ENCODE measurements around the gene TANGO6.
"Not testable (repeated sequence)": the region's sequence is repeated elsewhere in the genome, so short reads cannot be mapped to it uniquely, and the experiment has no call there.

TANGO6 gene

DNA sequence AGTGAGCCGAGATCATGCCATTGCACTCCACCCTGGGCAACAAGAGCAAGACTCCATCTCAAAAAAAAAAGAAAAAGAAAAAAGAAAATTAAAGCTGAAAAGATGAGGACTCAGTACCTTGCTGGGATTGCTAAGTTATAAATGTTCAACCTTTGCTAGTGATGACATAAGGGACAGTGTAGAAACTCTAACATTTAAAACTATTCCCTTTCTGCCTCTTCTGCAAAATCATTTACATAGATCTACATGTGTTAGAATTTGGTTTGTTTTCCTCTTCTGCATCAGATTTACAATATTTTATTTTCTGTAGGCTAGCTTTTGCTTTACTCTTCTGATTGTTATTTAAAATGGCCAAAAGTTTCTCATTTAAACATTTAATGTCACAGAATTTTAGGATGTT, 212.6 kb downstream of the TANGO6 start:
- no peak for DNase-seq (ENCODE audit: low read depth, low spot score)

DNA sequence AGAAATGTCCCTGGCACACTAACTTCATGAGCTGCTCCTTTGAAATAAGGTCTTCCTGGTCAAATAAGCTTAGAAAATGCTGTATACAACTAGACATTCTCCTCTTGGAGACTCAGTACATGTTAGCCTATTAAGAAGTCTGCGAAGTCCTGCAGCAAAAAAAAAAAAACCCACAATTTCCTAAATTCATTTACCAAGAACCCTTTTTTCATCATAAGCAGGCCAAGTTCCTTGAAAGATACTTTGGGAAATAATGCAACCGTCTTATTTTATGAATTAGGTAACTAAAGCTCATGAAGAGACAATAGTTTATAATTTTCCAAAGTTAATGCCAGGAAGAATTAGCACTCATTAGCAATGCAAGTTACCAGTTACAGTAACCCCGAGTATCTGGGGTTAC, 213.1 kb downstream of the TANGO6 start:
- no peak for DNase-seq (ENCODE audit: low read depth, low spot score)

DNA sequence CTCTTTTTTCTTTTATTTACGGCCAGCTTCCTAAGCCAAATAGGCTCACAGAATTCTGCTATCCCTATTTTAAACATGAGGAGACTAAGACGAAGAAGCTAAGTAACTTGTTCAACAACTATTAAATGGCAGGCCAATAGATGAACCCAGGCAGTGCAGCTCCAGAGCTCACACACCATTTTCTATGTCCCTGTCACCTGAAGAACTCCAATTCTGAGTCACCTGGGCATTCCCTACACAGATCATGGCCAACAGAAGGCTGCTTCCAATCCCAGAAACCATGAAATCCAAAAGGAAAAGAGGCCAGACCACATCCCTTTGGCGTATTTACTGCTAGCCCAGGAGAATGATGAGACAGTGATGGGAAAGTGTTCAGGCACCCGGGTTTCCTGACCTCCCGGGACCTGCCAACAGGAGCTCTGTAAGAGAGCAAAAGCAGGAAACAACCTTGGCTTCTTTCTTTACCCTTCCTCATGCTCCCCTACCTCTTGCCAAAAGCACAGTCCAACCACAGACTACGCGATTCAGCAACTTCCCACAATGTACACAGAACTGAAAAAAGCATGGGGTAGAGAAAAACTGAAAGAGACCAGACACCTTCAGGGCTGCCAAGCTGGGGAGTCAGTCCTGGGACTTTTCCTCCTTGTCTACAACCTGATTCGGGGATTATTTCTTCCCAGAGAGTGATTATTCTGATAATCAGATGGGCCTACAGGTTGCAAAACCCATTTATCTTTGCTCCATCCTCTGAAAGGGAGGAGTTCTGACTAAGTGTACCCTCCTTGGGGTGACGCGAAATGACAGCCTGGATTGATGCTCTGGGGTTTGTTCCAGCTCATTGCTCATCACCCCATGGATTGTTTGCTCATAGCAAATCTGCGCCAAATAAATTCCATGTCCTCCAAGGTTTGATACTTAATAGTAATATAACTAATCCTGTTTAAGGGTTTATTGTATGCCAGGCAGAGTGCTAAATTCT, 214.4 kb downstream of the TANGO6 start:
- DNase-seq (ENCODE audit: low read depth, low spot score), result no peak

DNA sequence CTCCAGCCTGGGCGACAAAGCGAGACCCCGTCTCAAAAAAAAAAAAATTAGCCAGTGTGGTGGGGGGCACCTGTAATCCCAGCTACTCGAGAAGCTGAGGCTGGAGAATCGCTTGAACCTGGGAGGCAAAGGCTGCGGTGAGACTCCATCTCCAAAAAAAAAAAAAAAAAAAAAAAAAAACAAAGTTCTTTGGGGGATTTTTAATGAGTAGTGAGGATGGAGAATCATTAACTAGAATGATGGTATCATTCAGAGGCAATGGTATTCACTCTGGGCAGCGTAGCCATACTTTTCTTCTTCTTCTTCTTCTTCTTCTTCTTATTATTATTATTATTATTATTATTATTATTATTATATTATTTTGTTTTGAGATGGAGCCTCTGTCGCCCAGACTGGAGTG, 220.2 kb downstream of the TANGO6 start:
- DNase-seq (ENCODE audit: low read depth, low spot score), result not testable (repeated sequence)

DNA sequence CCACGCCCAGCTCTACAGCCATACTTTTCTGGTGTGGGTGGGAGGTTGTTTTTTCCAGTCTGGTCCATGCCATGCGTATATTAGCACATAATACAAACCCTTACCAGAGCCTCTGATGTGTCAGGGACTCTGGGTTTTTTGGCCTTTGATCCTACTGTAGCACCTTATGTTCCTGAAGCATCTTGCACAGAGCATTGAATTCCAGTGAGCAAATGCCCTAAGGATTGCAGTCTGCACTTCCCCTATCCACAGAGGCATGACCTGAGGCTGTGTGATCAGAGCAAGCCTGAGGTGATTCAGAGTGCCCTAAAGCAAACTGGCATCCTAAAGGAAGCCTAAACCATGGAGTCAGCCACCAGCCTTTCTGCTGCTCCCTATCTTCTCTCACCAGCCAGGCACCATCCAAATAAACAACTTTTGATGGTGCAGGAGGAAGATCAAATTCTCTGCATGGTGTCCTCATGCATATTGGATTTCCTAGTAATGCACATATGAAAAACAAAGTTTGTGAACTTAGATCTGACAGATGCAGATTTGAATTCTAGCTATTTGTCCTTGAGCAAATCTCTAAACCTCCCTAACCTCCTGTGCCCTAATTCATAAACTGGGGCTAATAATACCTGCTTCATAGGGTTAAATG, 220.9 kb downstream of the TANGO6 start:
- DNase-seq (ENCODE audit: low read depth, low spot score), result no peak

DNA sequence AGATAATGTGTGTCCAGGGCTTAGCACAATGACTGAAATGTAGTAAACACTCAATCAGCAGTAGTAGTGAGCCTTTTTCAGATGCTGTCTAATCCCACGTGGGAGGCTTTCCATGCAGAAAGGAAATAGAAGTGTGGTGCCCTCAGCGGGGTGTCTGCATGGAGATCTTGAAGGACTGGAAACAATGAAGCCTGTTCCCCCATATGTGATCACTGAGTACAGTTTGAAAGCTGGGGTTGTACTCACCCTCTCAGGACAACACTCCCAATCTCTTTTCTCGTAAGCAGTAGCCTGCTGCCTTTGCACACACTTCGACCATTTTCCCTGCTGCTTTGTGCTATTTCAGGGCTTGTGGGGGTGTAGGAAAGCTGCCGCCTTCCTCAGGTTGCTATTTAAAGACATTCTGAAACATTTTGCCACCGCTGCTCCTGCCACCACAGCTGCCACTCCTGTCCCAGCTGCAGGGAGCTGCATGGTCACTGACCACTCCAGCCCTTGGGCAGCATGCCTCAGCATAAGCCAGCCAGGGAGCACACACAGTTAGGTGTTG, 221.5 kb downstream of the TANGO6 start:
- no peak for DNase-seq (ENCODE audit: low read depth, low spot score)

DNA sequence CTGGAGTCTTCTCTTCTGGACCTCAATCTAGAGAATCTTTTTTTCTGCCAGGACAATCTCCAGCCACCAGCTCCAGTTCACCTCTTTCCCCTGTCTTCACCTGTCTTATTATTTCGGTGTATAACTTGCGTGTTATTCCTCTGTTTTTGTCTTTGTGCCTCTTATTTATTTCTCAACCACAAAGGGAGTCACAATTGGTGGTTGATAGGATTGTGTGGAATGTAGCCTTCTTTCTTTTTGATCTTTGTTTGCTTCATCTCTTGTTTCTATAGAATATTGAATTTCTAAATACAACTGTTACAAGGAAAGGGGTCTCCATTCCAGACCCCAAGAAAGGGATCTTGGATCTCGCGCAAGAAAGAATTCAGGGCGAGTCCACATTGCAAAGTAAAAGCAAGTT, 226.2 kb downstream of the TANGO6 start:
- no peak for DNase-seq (ENCODE audit: low read depth, low spot score)

DNA sequence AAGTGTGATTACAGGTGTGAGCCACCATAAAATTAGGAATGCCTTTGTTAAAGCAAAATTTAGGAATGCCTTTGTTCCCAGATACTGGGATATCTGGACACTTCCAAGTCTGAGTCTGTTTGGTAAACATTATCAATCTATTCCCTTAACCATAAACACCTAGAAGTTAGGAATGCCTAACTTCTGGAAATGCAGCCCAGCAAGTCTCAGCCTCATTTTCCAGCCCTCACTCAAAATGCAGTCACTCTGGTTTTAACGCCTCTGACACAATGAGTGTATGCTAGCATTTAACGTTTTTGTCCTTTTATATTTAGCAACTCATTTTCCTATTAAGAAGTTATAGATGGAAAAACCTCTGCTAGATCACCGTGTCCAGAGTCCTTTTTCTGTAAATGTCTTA, 227.7 kb downstream of the TANGO6 start:
- no peak for DNase-seq (ENCODE audit: low read depth, low spot score)

DNA sequence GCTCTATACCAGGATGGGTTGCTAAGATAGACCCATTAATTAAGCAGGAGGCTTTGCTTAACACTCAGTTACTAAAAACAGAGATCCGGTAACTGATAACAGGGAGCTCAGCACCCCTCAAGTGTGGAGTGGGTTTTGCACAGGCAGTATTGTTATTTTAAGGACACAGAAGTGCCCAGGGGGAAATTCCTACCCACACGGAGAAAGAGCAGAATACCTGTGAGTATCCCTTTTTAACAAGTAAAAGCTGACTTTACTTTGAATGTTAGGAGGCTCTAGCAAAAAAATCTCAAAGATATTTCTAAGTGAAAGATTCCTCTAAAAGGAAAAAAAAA, 229.3 kb downstream of the TANGO6 start:
- no peak for DNase-seq (ENCODE audit: low read depth, low spot score)

DNA sequence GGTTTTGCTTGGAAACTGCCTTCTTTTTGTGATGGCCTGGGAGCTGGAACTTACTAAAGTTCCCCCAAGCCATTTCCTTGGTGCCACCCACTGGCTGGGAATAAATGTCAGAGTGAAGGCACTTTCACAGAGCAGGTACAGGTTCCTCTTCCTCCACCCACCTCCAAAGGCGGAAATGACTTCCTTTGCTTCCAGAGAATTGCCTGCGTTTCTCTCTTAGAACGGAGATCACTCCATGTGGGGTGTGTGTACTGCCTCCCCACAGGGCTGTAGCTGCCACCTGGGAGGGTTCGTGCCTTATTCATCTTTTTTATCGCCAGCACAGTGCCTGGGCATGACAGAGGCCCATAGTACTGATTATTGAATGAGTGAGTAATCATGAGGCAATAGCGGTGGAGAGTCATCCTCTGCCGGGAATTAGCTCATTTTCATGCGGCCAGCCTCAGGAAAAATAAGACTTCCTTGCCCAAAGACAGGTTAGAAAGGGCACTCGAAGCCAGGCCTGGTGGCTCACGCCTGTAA, 229.9 kb downstream of the TANGO6 start:
- no peak for DNase-seq (ENCODE audit: low read depth, low spot score)

DNA sequence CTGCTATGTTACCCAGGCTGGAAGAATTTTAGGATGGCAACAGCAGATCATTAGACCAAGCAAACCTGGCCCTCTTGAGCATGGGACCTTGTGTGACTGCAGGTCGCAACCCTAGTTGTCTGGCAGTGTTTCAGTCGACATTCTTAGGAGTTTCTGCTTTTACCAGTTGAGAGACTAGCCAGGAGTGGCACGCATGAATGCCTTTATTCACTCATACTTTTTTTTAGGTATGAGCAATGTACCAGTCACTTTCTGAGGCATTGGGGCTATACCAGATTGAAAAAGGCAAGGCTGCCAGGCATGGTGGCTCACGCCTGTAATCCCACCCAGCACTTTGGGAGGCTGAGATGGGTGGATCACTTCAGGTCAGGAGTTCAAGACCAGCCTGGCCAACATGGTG, 233.9 kb downstream of the TANGO6 start:
- DNase-seq (ENCODE audit: low read depth, low spot score), result no peak

DNA sequence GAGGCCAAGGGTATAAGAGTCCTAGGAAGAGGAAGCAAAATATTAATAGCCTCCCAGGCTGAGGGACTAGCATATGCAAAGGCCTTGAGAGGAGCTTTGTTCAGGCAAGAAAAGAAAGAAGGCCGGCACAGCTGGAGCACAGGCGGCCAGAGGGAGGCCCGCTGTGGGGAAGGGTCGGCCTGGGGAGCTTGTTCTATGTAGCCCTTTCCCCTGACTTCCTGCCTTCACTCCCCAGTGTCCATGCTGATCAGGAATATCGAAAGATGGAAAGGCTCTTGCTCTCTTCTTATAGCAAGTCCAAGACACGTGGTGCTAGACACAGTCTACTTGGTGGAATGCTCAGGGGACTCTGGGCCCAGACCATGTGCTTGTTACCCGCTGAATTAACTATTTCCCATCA, 234.7 kb downstream of the TANGO6 start:
- no peak for DNase-seq (ENCODE audit: low read depth, low spot score)

DNA sequence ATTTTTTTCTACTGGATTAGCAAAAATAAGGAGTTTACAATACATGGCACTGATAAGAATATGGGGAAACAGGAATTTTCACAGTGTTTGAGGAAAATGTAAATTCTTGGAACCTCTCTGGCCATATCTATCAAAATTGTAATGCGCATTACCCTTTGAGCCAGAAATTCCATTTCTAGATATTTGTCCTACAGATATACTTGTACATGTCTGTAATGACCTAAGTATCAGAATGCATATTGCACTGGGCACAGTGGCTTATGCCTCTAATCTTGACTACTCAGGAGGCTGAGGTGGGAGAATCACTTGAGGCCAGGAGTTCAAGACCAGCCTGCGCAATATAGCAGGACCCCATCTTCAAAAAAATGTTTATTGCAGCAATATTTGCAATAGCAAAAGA, 236.4 kb downstream of the TANGO6 start:
- no peak for DNase-seq (ENCODE audit: low read depth, low spot score)

DNA sequence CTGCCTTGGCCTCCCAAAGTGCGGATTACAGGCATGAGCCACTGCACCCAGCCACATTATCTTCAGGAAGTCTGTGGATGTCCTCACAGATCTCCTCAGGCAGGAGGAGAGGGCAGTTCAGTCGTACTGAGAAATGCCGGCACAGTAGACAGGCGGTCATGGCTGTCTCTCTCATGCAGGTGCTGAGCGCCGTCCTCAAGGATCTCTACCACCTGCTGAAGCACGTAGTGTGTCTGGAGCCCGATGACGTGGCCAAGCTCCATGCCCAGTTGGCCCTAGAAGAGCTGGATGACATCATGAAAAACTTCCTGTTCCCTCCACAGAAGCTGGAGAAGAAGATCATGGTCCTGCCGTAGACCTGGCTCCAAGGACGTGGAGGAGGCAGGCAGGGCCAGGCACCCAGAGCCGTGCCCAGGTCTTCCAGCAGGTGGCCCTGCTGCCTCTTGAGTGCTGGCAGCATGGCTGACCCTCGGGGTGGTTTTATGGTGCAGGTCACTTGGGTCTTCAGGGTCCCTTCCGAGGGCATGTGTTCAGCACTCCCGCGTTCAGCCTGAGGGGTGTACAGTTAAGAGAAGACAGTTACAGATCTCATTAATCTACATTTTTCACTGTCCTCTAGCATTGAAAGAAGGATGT, 240.1 kb downstream of the TANGO6 start:
- no peak for DNase-seq (ENCODE audit: low read depth, low spot score)

DNA sequence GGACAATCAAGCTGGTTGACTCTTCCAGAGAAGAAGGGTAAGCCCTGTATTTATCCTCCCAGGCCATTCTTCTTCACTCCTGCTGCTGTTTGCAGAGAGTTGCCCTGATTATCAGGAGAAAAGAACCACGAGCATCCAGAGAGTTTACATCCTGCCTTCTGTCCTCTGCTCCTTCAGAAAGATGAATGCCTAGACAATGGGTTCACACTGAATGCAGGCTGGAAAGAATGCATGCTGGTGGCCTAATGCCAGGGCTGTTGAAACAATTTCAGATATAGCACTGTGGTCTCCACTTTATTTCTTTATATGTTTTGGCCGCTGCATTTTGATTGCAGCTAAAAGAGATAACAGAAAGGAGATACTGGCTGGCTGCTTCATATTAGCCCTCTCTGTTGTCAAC, 241.0 kb downstream of the TANGO6 start:
- DNase-seq (ENCODE audit: low read depth, low spot score), result no peak

DNA sequence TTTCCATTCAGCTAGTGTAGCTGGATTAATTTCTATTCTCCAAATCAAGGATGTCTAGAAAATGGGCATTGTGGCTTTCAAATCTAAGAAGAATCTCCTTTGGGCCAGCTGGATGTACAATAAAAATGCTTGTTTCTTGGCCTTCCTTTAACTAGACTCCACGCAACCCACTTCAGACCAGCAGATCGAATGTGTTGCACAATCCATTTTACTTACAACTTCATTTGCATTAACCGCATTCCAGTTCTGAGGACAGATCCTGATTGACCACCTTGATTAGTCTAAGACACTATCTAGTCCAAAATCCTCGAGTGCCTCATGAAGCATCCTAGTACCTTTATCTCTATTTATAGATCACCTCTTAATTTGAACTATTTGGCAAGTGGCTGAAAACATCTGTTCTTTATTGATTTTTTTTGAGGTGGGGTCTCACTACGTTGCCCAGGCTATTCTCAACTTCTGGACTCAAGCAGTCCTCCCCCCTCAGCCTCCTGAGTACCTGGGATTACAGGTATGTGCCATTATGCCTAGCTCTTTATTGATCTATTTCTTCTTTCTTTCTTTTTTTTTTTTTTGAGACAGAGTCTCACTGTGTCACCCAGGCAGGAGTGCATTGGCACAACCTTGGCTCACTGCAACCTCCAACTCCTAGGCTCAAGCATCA, 241.8 kb downstream of the TANGO6 start:
- no peak for DNase-seq (ENCODE audit: low read depth, low spot score)

DNA sequence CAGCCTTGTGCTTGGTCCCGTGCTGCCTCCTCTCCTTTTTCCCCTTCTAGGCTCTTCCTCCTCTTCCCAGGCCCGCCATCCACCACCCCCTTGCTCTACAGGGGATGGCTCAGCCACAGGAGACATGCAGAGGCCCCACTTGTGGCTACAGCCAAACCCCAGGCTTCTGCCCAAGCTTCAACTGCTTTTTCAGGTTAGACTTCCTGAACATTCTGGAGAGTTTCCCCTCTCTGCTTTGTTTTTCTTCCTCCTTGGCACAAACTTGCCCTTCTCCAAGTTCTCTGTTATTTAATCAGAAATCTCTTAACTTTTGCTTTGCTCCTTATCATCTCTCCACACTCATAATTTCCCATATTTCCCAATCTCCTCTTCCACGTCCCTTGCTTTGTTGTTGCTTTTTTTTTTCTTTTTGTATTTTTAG, 243.8 kb downstream of the TANGO6 start:
- DNase-seq (ENCODE audit: low read depth, low spot score), result no peak

DNA sequence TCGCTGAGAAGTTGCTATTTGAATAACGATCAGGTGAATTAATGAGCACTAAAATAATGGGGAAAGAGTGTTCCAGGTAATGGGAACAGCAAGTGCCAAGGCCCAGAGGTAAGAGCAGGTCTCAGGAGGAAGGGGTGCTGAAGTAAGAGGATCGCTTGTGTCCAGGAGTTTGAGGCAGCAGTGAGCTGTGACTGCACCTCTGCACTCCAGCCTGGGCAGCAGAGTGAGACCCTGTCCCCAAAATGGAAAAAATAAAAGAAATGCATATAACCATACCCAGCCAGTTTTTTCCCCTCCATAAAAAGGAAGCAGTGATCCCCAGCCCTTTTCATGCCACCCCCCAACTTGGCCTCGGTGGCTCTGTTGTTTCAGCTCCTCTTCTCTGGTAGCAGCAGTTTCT, 245.4 kb downstream of the TANGO6 start:
- no peak for DNase-seq (ENCODE audit: low read depth, low spot score)

DNA sequence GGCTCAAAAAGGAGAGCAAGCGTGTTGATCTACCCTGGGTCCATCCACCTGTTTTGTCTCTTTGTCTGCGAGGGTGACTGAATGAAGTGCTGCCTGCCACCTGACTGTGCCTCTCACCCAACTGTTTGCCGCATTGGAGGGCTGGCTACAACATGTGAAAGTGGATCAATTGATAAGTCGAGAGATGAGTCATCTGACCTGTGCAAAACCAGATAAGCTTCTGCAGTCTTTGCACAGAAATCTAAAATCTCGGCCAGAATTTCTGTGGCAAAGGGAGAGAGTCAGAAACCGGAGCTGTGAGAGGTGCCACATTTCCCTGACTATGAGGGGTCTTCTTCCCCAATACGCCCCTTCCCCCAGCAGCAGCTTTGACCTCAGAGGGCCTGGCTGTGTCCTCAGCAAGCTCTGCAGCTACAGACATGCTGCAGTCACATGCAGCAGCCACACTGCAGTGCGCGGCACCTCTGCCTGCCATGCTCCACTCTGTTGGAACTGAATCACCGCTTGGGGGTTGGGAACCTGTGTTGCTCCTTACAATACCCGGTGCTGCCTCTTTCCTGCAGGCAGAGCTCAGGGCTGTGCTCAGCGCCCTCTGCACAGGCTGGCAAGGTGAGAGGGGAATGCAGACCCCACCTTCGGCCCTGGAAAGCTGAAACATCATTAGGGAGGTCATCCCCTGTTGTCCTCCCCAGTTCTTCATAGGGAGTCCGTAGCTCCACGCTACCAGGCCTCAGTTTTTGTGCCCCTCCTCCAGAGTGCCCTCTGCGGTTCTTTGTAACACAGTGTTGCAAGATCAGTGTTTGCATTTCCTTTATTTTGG, 246.0 kb downstream of the TANGO6 start:
- DNase-seq (ENCODE audit: low read depth, low spot score), result no peak

DNA sequence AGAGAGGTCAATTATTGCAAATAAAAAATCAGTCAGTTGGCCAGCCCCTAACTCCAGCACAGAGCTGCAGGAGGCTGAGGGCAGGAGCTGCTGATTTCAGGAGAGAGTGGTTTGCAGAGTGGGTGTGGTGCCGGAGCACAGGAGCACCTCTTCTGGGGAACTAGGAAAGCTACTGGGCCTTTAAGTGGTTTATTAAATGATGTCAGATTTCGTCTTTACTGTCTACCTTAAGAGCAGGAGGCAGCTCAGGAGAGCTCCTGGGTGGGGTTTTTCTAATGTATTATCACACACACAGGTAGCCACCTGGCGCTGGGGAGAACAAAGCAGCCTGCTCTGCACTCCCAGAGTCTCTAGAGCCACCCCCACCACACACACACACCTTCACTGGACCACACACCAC, 250.6 kb downstream of the TANGO6 start:
- no peak for DNase-seq (ENCODE audit: low read depth, low spot score)

DNA sequence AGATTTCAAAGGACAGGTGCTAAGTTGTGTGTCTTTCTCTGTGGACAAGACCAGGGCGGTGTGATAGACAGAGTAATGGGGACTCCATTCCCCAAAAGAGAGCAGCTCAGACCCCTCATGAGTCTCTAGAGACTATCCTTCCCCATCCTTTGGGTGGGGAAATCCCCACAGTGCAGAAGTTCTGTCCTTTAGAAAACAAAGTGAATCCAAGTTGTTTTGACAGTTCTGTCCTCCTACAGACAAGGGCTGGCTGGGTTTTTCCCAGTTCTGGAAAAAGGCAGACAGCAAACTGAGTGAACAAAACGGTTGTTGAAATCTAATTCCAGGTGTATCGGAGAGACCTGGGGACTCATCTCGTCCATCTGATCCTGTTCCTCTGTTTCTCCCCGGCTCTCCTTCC, 251.2 kb downstream of the TANGO6 start:
- no peak for DNase-seq (ENCODE audit: low read depth, low spot score)

Measured in activated naive CD8-positive, alpha-beta T cell treated with anti-CD3 and anti-CD28 coated beads, Interleukin-2, amount 50 U/mL, for 16 hours (primary cell).